Right ventricle myocardium inferior (tissue), 1 donor: Measurements from ENCODE around the gene FIGNL1. TPM values are rescaled to one million over a fixed set of nuclear protein-coding genes. Genes with fewer than 3 reads are reported as not detected.

Experiments
- ATAC-seq: fragments of 200-7000 bp; cut with Tn5 transposase; one replicate; pipeline ENCODE4 v1.9.1; 2020; ENCODE audit warnings: mild to moderate bottlenecking, moderate library complexity
- DNase-seq: peaks from one replicate; pipeline ENCODE4 v3.0.0; 2021; ENCODE audit errors: missing footprints
- intact Hi-C: fragments of 100-400 bp; cut with DNase I; formaldehyde crosslinking; loops from one replicate; pipeline ENCODE4 v1.11.0; 2022
- long read RNA-seq: library from polyadenylated mRNA; unstranded; transcript quantifications from one replicate; pipeline ENCODE4 v2.0.0, GENCODE V29; 2021
- total RNA-seq: library from RNA; stranded (reverse); fragmentation: NEBNext Ultra II Directional; extraction: Animal tissue kit (Norgen Biotek cat#: 25700); gene quantifications from one replicate; pipeline ENCODE4 v1.2.1, GENCODE V29; 2021
- donor health status: DM: no; HTN: yes; CAD: no; lungs with severe emphysema.

Gene FIGNL1
- 3.4 TPM for total RNA-seq
- long read RNA-seq, partial matches to known transcripts: 0 of 1 reads
- long read RNA-seq, other reads (novel, unspliced or antisense): 0 of 1 reads

GRCh38 chr7:50449881-50450589 lies at the start of gene FIGNL1:
Gene FIGNL1, minus strand, starts transcription at chr7:50450350. Its CDS starts 3,063 bp downstream, at chr7:50447287.
- intact Hi-C loops: loop anchor here (10.0 kb wide), 1 partner anchor 345 kb away; no protein-coding TSS in a partner anchor
- ATAC-seq (peak; percentile 99), DNase-seq (peak; percentile 92)

- intact Hi-C loops: no loop called here
- no peak for DNase-seq
- no peak for ATAC-seq
Observed at GRCh38 chr7:50499092-50499491, 48.9 kb upstream of the FIGNL1 start.

- intact Hi-C loops: no loop called here
- DNase-seq: no peak
- no peak for ATAC-seq
Observed at GRCh38 chr7:50497968-50498367, 47.8 kb upstream of the FIGNL1 start.

- intact Hi-C loops: no loop called here
- peak; percentile 32 for ATAC-seq
- DNase-seq: no peak
Observed at GRCh38 chr7:50497068-50497642, 47.0 kb upstream of the FIGNL1 start.

DNA sequence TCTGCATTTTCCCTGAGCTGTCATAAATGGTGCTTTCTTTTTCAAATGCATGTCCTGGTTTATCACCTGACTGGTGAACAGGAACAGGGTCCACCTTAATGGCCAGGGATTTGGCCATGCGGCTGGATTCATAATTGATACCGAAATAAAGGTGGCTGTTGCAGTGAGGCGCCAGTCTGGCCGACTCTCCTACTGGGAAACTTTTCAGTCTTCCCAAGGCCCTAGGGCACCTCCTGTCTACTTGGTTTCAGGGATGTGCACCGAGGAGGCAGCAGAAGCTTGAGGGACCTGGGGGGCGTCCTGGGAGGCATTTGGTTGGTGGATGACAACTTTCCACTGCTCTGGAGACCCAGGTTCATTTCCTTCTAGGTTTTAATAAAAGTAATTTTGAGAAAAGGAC lies 46.4 kb upstream of the FIGNL1 start:
- intact Hi-C loops: no loop called here
- ATAC-seq (no peak), DNase-seq (no peak)

- intact Hi-C loops: no loop called here
- DNase-seq (no peak), ATAC-seq (no peak)
Observed at GRCh38 chr7:50495746-50496145, 45.6 kb upstream of the FIGNL1 start.

GRCh38 chr7:50492770-50493519 lies 42.8 kb upstream of the FIGNL1 start:
- no peak for DNase-seq
- ATAC-seq: no peak
- intact Hi-C loops: no loop called here

- intact Hi-C loops: no loop called here
- no peak for ATAC-seq
- no peak for DNase-seq
Observed at GRCh38 chr7:50491943-50492342, 41.8 kb upstream of the FIGNL1 start.

DNA sequence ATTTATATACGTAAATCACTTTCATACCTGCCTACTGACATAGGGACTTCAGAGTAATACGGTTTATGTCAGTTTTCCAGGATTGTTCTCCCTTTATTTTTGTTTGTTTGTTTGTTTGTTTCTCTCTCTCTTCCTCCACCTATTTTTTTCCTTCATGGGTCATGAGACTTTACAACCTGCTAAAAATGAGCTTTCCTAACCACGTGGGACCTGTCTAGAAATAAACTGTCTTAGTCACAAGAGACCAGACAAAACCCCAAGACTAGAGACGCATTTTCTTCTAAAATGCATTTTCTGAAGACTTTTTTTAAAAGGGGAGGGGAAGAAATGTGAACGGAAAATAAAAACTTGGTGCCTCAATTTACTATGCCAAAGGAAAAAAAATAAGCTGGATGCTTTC lies 41.1 kb upstream of the FIGNL1 start:
- no peak for DNase-seq
- ATAC-seq: no peak

DNA sequence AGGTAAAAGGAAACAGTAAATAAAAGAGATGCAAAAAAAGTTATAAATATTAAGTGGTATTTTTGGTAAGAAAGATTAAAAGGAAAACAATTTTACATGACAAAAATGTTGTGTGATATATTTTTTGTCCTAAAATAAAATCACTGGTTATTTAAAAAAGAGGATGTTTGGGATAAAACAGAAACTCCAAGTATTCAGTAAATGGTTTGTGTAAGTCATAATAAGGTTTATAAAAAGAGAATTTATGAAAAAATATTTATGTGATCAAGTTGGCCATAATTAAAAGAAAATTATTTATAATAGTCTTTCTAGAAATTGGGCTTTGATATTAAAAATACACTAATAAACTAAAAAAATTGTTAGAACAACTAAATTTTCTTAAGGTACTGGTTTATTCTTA lies 38.2 kb upstream of the FIGNL1 start:
- ATAC-seq: no peak
- DNase-seq: no peak
- intact Hi-C loops: no loop called here

More for the DNA sequence above, 41.1 kb upstream of the FIGNL1 start:
- intact Hi-C loops: no loop called here

- intact Hi-C loops: no loop called here
- no peak for DNase-seq
- no peak for ATAC-seq
Observed at GRCh38 chr7:50486512-50486911, 36.4 kb upstream of the FIGNL1 start.

GRCh38 chr7:50481867-50482266 lies 31.7 kb upstream of the FIGNL1 start:
- intact Hi-C loops: no loop called here
- DNase-seq (no peak), ATAC-seq (no peak)

DNA sequence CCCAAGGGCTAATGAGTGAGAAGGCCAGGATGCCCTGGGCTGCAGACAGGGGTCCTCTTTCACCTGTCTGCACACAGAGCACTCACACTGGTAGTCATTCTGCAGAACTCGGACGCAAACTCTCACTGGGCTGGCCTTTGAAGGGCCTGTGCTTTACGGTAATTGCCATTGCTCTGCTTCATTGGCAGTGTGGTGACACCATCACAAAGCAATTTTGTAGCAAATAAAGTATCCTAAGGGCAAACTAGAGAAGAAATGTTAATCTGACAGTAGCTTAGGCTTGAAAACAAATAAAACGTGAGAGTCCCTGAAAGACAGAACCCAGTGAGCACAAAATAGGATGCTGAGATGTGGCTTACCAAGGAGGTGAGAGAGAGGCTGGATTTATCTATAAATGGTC lies 30.6 kb upstream of the FIGNL1 start:
- no peak for DNase-seq
- ATAC-seq: no peak
- intact Hi-C loops: no loop called here

- ATAC-seq (no peak), DNase-seq (no peak)
- intact Hi-C loops: no loop called here
Observed at GRCh38 chr7:50479743-50480517, 29.8 kb upstream of the FIGNL1 start.

DNA sequence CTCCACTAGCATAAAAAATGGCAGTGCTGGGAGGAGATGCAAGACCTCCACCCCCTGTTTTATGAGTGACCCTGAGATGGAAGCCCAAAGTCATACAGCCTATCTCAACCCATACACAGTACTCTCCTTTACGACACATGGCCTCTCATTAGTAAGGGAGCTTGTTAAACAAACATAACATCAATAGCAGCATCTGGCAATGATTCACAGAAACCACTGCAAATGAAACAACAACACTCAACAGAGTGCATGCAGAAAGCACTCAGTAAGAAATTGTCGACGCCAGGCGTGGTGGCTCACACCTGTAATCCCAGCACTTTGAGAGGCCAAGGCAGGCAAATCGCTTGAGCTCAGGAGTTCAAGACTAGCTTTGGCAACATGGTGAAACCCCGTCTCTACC lies 27.5 kb upstream of the FIGNL1 start:
- intact Hi-C loops: no loop called here
- no peak for DNase-seq
- ATAC-seq: no peak

- ATAC-seq (no peak), DNase-seq (no peak)
- intact Hi-C loops: no loop called here
Observed at GRCh38 chr7:50476953-50477625, 26.9 kb upstream of the FIGNL1 start.

GRCh38 chr7:50475340-50475739 lies 25.2 kb upstream of the FIGNL1 start:
- no peak for DNase-seq
- intact Hi-C loops: no loop called here
- no peak for ATAC-seq

DNA sequence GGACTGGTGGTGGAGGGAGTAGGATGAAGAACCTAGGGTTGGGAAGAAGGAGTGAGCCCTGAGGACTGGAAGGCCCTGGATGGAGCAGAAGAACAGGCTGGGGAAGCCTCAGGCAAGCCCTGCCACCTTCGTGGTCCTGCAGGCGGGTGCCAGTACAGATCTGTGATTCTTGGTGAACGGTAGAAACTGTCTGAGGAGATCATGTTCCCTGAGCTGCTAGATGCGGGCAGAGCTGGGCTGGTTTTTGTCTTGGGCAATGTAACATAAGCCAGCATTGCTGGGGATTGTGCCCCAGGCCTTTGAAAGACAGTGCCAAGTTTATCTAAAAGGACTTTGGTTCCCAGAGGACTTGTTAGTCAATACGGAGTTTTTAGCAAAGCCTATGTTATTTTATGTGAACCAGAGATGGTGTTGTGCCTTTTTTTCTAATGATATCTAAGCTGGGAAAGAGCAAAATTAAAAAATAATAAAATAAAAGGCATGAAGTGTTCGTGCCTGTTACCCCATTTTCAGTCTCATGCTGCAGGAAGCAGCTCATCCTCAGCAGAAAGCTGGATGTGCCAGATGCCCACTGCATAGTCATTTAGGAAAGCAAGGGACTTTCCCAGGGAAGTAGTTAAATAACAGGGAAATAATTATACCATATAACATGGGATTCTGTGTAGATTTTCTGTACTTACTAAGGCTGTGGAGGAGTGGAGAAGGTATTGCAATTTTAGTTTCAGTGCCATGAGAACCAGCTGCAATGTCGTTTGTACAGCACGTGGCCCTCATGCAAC lies 24.4 kb upstream of the FIGNL1 start:
- no peak for DNase-seq
- no peak for ATAC-seq
- intact Hi-C loops: no loop called here
